Neutrophil (primary cell): ENCODE measurements around the gene ACTL7A.

Experiments
- H3K27ac ChIP-seq: fragments of 200-600 bp; sonication (generic); 2 replicates; pipeline ENCODE4 v1.5.1; 2016; ENCODE audit warnings: mild to moderate bottlenecking, moderate library complexity
- H3K27me3 ChIP-seq: fragments of 200-600 bp; sonication (generic); 2 replicates; pipeline ENCODE4 v1.6.0; 2016; ENCODE audit warnings: mild to moderate bottlenecking
- H3K36me3 ChIP-seq: fragments of 200-600 bp; sonication (generic); 2 replicates; pipeline ENCODE4 v1.5.1; 2017
- H3K4me1 ChIP-seq, 2 experiments: fragments of 200-600 bp in 1 of 2; sonication (generic) in 1 of 2; 1 replicate in 1 of 2; 2 replicates in 1 of 2; pipeline versions ENCODE4 v1.5.1 to v1.6.1; 2013 to 2016; ENCODE audit warnings: low read depth in 1 of 2, low read length in 1 of 2, mild to moderate bottlenecking in 1 of 2, moderate library complexity in 1 of 2; ENCODE audit not compliant: control insufficient read depth in 1 of 2, insufficient read depth in 1 of 2
- H3K4me3 ChIP-seq, 2 experiments: fragments of 200-600 bp in 1 of 2; sonication (generic) in 1 of 2; 1 replicate in 1 of 2; 2 replicates in 1 of 2; pipeline ENCODE4 v1.5.1; 2013 to 2016; ENCODE audit warnings: low read depth in 1 of 2, low read length in 1 of 2, mild to moderate bottlenecking in 1 of 2, moderate library complexity in 1 of 2
- H3K9me3 ChIP-seq: fragments of 200-600 bp; sonication (generic); 2 replicates; pipeline ENCODE4 v1.5.1; 2016
- CTCF ChIP-seq: fragments of 200-600 bp; sonication (generic); IDR thresholded peaks from 2 replicates; pipeline ENCODE4 v1.5.1; 2016; ENCODE audit warnings: antibody characterized with exemption

Gene ACTL7A

GRCh38 chr9:108867116-108867515 is 5.0 kb downstream of the ACTL7A start:
- H3K27me3 ChIP-seq = no peaks in the 10 kb centered on the region
- no peaks in the 10 kb centered on the region for H3K4me1 ChIP-seq
- no peak for TF ChIP-seq CTCF
- no peak overlapping the region for H3K4me3 ChIP-seq
- no peak overlapping the region for H3K27ac ChIP-seq
- H3K9me3 ChIP-seq = no peaks in the 10 kb centered on the region
- H3K36me3 ChIP-seq = peaks cover 27% of the 10 kb centered on the region

- no peaks in the 10 kb centered on the region for H3K4me1 ChIP-seq
- H3K4me3 ChIP-seq = no peak overlapping the region
- no peak for TF ChIP-seq CTCF
- no peaks in the 10 kb centered on the region for H3K27me3 ChIP-seq
- peaks cover 30% of the 10 kb centered on the region for H3K36me3 ChIP-seq
- no peak overlapping the region for H3K27ac ChIP-seq
- no peaks in the 10 kb centered on the region for H3K9me3 ChIP-seq
Observed at GRCh38 chr9:108867829-108868228, 5.8 kb downstream of the ACTL7A start.

- Histone ChIP-seq H3K27ac (no peak overlapping the region), H3K27me3 (no peaks in the 10 kb centered on the region)
Observed at GRCh38 chr9:108869092-108869725, 7.1 kb downstream of the ACTL7A start.

GRCh38 chr9:108874058-108874788 is 12.2 kb downstream of the ACTL7A start:
- H3K4me3 ChIP-seq = no peak overlapping the region
- peaks cover 73% of the 10 kb centered on the region for H3K36me3 ChIP-seq
- H3K4me1 ChIP-seq = no peaks in the 10 kb centered on the region
- H3K9me3 ChIP-seq = no peaks in the 10 kb centered on the region
- no peak for TF ChIP-seq CTCF
- H3K27ac ChIP-seq = no peak overlapping the region
- no peaks in the 10 kb centered on the region for H3K27me3 ChIP-seq

More at GRCh38 chr9:108869092-108869725, 7.1 kb downstream of the ACTL7A start:
- H3K4me1 ChIP-seq = no peaks in the 10 kb centered on the region
- H3K36me3 ChIP-seq = peaks cover 41% of the 10 kb centered on the region
- no peak overlapping the region for H3K4me3 ChIP-seq
- no peak for TF ChIP-seq CTCF
- H3K9me3 ChIP-seq = no peaks in the 10 kb centered on the region

- TF ChIP-seq CTCF = no peak
- Histone ChIP-seq H3K4me3 (no peak overlapping the region), H3K9me3 (no peaks in the 10 kb centered on the region), H3K36me3 (peaks cover 76% of the 10 kb centered on the region), H3K27ac (no peak overlapping the region), H3K4me1 (no peaks in the 10 kb centered on the region), H3K27me3 (no peaks in the 10 kb centered on the region)
Observed at GRCh38 chr9:108876425-108876824, 14.4 kb downstream of the ACTL7A start.
